ENCODE measurements around the gene C14orf119. TPM values are rescaled to one million over a fixed set of nuclear protein-coding genes. Genes with fewer than 3 reads are reported as not detected.

Gene C14orf119
- total and polyA plus RNA-seq, 9 of the 15 experiments (the other 6 are each of a cell fraction or from before 2014, with no cell fraction given), result 36.7 to 251 (median 51.8) TPM

- peak; percentile 55 for FAIRE-seq
- no peak for TF ChIP-seq RREB1 (CRISPR knock-in tag; IDR thresholded peaks at IDR 0.05)
- TF ChIP-seq ZNF507 (tag; conservative IDR thresholded peaks at IDR 0.05), result no peak
- TF ChIP-seq ZBTB33 (CRISPR knock-in tag; IDR thresholded peaks at IDR 0.05), result peak; percentile 55
- TF ChIP-seq SP2 (IDR thresholded peaks at IDR 0.05; ENCODE audit: extremely low read depth, low read depth, low read length, poor library complexity, severe bottlenecking), result no peak
- no peak for TF ChIP-seq NONO (IDR thresholded peaks at IDR 0.05; ENCODE audit: low read depth in 2 of 2, low read length in 1 of 2)
- ChIA-PET POLR2A (interaction anchor here (1.0 kb wide), 1 partner anchor 41 kb away, joined by 6 read pairs; no protein-coding TSS in a partner anchor), CTCF (ENCODE audit: low intra/inter-chr PET ratio) (interaction anchor here (0.9 kb wide), 1 partner anchor 62 kb away, joined by 3 read pairs; no protein-coding TSS in a partner anchor)
- Histone ChIP-seq H3K36me3 (ENCODE audit: control insufficient read depth, insufficient read depth, low read length) (peaks cover 3% of the 10 kb centered on the region; the same call in 1 of the 3 replicates), H3K79me2 (ENCODE audit: control insufficient read depth, insufficient read depth, low read length) (no peaks in the 10 kb centered on the region), H3K4me1 (replicated peaks in 1 of 2; ENCODE audit: control insufficient read depth in 2 of 2, insufficient read depth in 2 of 2, low read length in 2 of 2) (peaks cover 15 to 30% of the 10 kb centered on the region in 2 experiments), H3K4me3 (no peak overlapping the region), H3K9me3 (replicated peaks; ENCODE audit: control insufficient read depth, insufficient read depth, low read depth, low read length) (no peaks in the 10 kb centered on the region), H3K9ac (ENCODE audit: insufficient read depth in 1 of 2, low read depth in 2 of 2, low read length in 2 of 2) (0 out of 4 replicates have a peak overlapping the region, but pooled peaks of 1 of the 2 experiments have one; percentile 15), H3K27me3 (ENCODE audit: control insufficient read depth in 2 of 2, insufficient read depth in 2 of 2, low read length in 2 of 2) (no peaks in the 10 kb centered on the region), H4K20me1 (replicated peaks; ENCODE audit: control insufficient read depth, insufficient read depth, low read length) (no peaks in the 10 kb centered on the region), H3K4me2 (ENCODE audit: insufficient read depth, low read length) (no peak overlapping the region), H2AFZ (ENCODE audit: low read depth, low read length) (no peak overlapping the region), H3K9me1 (ENCODE audit: control insufficient read depth, insufficient read depth, low read length) (no peaks in the 10 kb centered on the region), H3K27ac (ENCODE audit: extremely low read depth, low read depth, low read length) (no peak overlapping the region)
- intact Hi-C loops (cut with micrococcal nuclease), result no loop called here
- ATAC-seq, result no peak
- in situ Hi-C loops (cut with MboI), result no loop called here
- no TSS peak for BruUV-seq (replicated peaks)
- DNase-seq (ENCODE audit: extremely low read depth in 1 of 4, low spot score in 3 of 4), result no peak
- WGBS (ENCODE audit: insufficient coverage, low coverage, missing lambda C conversion rate), result 93% methylated on average over 28 of the region's 85 CpGs
These were observed 47.3 kb upstream of the C14orf119 start for GRCh38 chr14:23047751-23048693.

Data from K562 (cell line).